ENCODE data around the gene PLSCR4. TPM values are rescaled to one million over a fixed set of nuclear protein-coding genes. Genes with fewer than 3 reads are reported as not detected.
A peak's percentile ranks its signal among the peaks of the same experiment; 100 is the strongest.

The PLSCR4 gene
- total and polyA plus RNA-seq, 12 donors: 17.2 to 155 (median 60.1) TPM

DNA sequence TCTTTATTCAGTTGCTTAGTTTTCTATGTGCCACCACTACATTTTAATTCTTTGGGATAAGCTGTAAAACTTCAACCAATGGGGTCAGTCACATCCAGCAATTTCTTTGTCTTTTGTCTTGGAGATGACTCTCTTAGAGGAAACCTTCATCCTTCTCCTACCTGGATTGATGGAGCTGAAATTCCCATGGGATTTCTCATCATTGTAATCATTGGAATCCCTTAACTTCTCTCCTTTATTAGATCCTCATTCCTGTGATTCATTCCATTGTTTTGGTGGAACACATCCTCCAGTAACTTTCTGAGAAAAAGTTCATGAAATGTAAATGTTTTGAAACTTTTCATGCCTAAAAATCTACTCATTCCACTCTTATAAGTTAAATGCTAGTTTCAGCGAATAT is 80.3 kb downstream of the PLSCR4 start:
- intact Hi-C loops (cut with DNase I): loop anchor here in 1 of 2 donors (10.0 kb wide), 1 partner anchor 106 kb away; no protein-coding TSS in a partner anchor

GRCh38 chr3:146169891-146170290 is 81.0 kb downstream of the PLSCR4 start:
- TF ChIP-seq, protein P1, sequence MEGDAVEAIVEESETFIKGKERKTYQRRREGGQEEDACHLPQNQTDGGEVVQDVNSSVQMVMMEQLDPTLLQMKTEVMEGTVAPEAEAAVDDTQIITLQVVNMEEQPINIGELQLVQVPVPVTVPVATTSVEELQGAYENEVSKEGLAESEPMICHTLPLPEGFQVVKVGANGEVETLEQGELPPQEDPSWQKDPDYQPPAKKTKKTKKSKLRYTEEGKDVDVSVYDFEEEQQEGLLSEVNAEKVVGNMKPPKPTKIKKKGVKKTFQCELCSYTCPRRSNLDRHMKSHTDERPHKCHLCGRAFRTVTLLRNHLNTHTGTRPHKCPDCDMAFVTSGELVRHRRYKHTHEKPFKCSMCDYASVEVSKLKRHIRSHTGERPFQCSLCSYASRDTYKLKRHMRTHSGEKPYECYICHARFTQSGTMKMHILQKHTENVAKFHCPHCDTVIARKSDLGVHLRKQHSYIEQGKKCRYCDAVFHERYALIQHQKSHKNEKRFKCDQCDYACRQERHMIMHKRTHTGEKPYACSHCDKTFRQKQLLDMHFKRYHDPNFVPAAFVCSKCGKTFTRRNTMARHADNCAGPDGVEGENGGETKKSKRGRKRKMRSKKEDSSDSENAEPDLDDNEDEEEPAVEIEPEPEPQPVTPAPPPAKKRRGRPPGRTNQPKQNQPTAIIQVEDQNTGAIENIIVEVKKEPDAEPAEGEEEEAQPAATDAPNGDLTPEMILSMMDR (IDR thresholded peaks at IDR 0.05): no peak
- TF ChIP-seq POLR2A (IDR thresholded peaks at IDR 0.05): no peak
- no peak overlapping the region for H3K27ac ChIP-seq
- DNase-seq: no peak
- H3K9me3 ChIP-seq (replicated peaks in 1 of 3): no peaks in the 10 kb centered on the region
- intact Hi-C loops (cut with DNase I): loop anchor here in 1 of 2 donors (10.0 kb wide), 1 partner anchor 105 kb away; no protein-coding TSS in a partner anchor
- no peaks in the 10 kb centered on the region for H3K27me3 ChIP-seq
- 86 to 92% (median 86%) methylated on average over 1 of the region's 1 CpG for WGBS, 4 donors
- peaks cover 5 to 12% of the 10 kb centered on the region in 2 donors for H3K4me1 ChIP-seq (replicated peaks in 1 of 2)
- no peaks in the 10 kb centered on the region for H3K36me3 ChIP-seq (replicated peaks in 1 of 2)
- no peak overlapping the region for H3K4me3 ChIP-seq

More for the DNA sequence above, 80.3 kb downstream of the PLSCR4 start:
- Histone ChIP-seq H3K27me3 (no peaks in the 10 kb centered on the region), H3K36me3 (replicated peaks in 1 of 2) (no peaks in the 10 kb centered on the region), H3K4me1 (replicated peaks in 1 of 2) (peaks cover 5 to 12% of the 10 kb centered on the region in 2 donors), H3K9me3 (replicated peaks in 1 of 3) (no peaks in the 10 kb centered on the region), H3K27ac (no peak overlapping the region), H3K4me3 (no peak overlapping the region)
- no peak for DNase-seq
- no peak for TF ChIP-seq POLR2A (IDR thresholded peaks at IDR 0.05)
- TF ChIP-seq, protein P1 (IDR thresholded peaks at IDR 0.05): no peak
- 94 to 97% (median 96%) methylated on average over 1 of the region's 1 CpG for WGBS, 4 donors

DNA sequence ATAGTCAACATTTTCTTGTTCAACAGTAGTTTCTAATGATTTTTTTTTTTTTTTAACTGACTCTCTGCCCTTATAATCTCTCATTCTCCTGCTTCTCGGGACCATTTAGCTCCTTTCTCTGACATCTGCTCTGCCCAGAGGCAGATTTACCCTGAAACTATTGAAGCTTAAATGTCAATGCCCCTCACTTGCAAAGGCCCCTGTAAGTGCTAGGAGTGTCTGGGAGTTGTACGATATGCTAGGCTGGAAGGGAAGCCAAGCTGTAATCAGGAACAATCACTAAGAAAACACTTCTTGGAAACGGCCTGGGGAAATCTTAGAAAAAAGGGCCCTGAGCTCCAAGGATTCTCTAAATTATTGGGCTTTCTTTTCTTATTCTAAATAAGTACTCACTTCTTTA is 84.1 kb downstream of the PLSCR4 start:
- H3K27me3 ChIP-seq: no peaks in the 10 kb centered on the region
- no peaks in the 10 kb centered on the region for H3K36me3 ChIP-seq (replicated peaks in 1 of 2)
- no peak for TF ChIP-seq POLR2A (IDR thresholded peaks at IDR 0.05)
- TF ChIP-seq, protein P1 (IDR thresholded peaks at IDR 0.05): no peak
- intact Hi-C loops (cut with DNase I): no loop called here
- 21 to 33% (median 31%) methylated on average over 3 of the region's 3 CpGs for WGBS, 4 donors
- H3K9me3 ChIP-seq (replicated peaks in 1 of 3): no peaks in the 10 kb centered on the region
- peaks cover 12 to 21% of the 10 kb centered on the region in 2 donors for H3K4me1 ChIP-seq (replicated peaks in 1 of 2)
- no peak overlapping the region for H3K4me3 ChIP-seq
- H3K27ac ChIP-seq: peak overlapping the region; percentile 15 to 83 (median 73)
- no peak for DNase-seq

DNA sequence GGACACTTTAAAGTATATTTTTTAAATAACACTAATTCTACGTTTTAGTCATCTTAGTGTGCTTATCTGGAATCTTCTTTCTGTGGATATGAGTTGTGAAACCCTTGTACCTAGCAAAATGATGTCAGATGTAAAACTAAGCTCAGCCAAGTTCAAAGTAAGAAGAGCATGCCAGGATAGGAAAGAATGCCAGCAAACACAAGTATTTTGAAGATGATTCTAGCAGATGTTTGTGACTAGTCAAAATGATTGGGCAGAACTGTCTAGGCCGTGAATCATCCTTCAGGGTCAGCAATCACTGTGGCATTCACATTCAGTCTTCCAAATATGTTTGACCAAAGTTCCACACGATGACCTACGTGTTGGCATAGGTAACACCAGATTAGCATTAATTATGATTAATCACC is 84.5 kb downstream of the PLSCR4 start:
- Histone ChIP-seq H3K27me3 (no peaks in the 10 kb centered on the region), H3K4me1 (replicated peaks in 1 of 2) (peaks cover 13 to 21% of the 10 kb centered on the region in 2 donors), H3K27ac (peak overlapping the region; percentile 31 to 83 (median 73)), H3K9me3 (replicated peaks in 1 of 3) (no peaks in the 10 kb centered on the region), H3K36me3 (replicated peaks in 1 of 2) (no peaks in the 10 kb centered on the region), H3K4me3 (no peak overlapping the region)
- peak; percentile 66 to 86 (median 78) for DNase-seq
- peak in 1 of 2 donors; percentile 24 for TF ChIP-seq POLR2A (IDR thresholded peaks at IDR 0.05)
- TF ChIP-seq, protein P1 (IDR thresholded peaks at IDR 0.05): no peak
- 37 to 41% (median 38%) methylated on average over 4 of the region's 4 CpGs for WGBS, 4 donors
- intact Hi-C loops (cut with DNase I): no loop called here

Measured in adrenal gland (tissue), 12 donors.